Hepatocyte (in vitro differentiated cells): ENCODE data around the gene BMP6. TPM values are rescaled to one million over a fixed set of nuclear protein-coding genes. Genes with fewer than 3 reads are reported as not detected.

Source experiments
- DNase-seq: peaks from one replicate; pipeline ENCODE4 v3.0.0-alpha.2; 2016; ENCODE audit warnings: low spot score
- H2AFZ ChIP-seq: fragments of 200-600 bp; sonication (generic); 2 replicates; pipeline ENCODE4 v1.6.0; 2016; ENCODE audit warnings: antibody characterized with exemption, mild to moderate bottlenecking
- H3K27ac ChIP-seq: fragments of 200-600 bp; sonication (generic); 2 replicates; pipeline ENCODE4 v1.5.1; 2016; ENCODE audit warnings: mild to moderate bottlenecking
- H3K27me3 ChIP-seq: fragments of 200-600 bp; sonication (generic); 2 replicates; pipeline ENCODE4 v1.6.1; 2016
- H3K36me3 ChIP-seq: fragments of 200-600 bp; sonication (generic); replicated peaks from 2 replicates; pipeline ENCODE4 v1.5.1; 2016; ENCODE audit warnings: low read depth; ENCODE audit not compliant: insufficient read depth
- H3K4me1 ChIP-seq: fragments of 200-600 bp; sonication (generic); 2 replicates; pipeline ENCODE4 v1.5.1; 2016; ENCODE audit warnings: mild to moderate bottlenecking, moderate library complexity; ENCODE audit not compliant: insufficient read depth
- H3K4me2 ChIP-seq: fragments of 200-600 bp; sonication (generic); 2 replicates; pipeline ENCODE4 v1.6.0; 2016
- H3K4me3 ChIP-seq: fragments of 200-600 bp; sonication (generic); 2 replicates; pipeline ENCODE4 v1.5.1; 2016; ENCODE audit warnings: mild to moderate bottlenecking
- H3K79me2 ChIP-seq: fragments of 200-600 bp; sonication (generic); 2 replicates; pipeline ENCODE4 v1.6.0; 2017; ENCODE audit warnings: mild to moderate bottlenecking
- H3K9me2 ChIP-seq: fragments of 200-600 bp; sonication (generic); replicated peaks from 2 replicates; pipeline ENCODE4 v1.6.0; 2017; ENCODE audit warnings: mild to moderate bottlenecking; ENCODE audit not compliant: insufficient read depth
- H3K9me3 ChIP-seq: fragments of 200-600 bp; sonication (generic); 2 replicates; pipeline ENCODE4 v1.5.1; 2016; ENCODE audit warnings: low read depth, mild to moderate bottlenecking
- H4K20me1 ChIP-seq: fragments of 200-600 bp; sonication (generic); 2 replicates; pipeline ENCODE4 v1.6.0; 2016; ENCODE audit warnings: mild to moderate bottlenecking; ENCODE audit not compliant: insufficient read depth, poor library complexity, severe bottlenecking
- CTCF ChIP-seq: fragments of 200-600 bp; sonication (generic); IDR thresholded peaks from 2 replicates; pipeline ENCODE4 v1.5.1; 2016; ENCODE audit warnings: antibody characterized with exemption, mild to moderate bottlenecking; ENCODE audit not compliant: poor library complexity
- EZH2 ChIP-seq: fragments of 200-600 bp; sonication (generic); IDR thresholded peaks from 2 replicates; pipeline ENCODE4 v1.6.1; 2016; ENCODE audit warnings: antibody characterized with exemption, mild to moderate bottlenecking, borderline replicate concordance
- EZH2phosphoT487 ChIP-seq: fragments of 200-600 bp; sonication (generic); IDR thresholded peaks from one replicate; pipeline ENCODE4 v1.6.1; 2018; ENCODE audit warnings: antibody characterized with exemption, mild to moderate bottlenecking, low read depth, moderate library complexity; ENCODE audit not compliant: unreplicated experiment, severe bottlenecking
- WGBS: methylation state at CpG from one replicate; pipeline ENCODE4 v1.1.6; 2016; ENCODE audit warnings: low lambda C conversion rate; ENCODE audit errors: missing lambda C conversion rate; 5-methylcytosine and 5-hydroxymethylcytosine counted together
- polyA plus RNA-seq: library from polyadenylated mRNA; unstranded; fragments of >200 nt; fragmentation: Nextera tagmentation; extraction: Ambion mirVana; gene quantifications from 2 replicates; pipeline ENCODE4 v1.2.1, GENCODE V29; 2016
- total RNA-seq: library from RNA; depleted of rRNA; stranded (reverse); fragments of >200 nt; gene quantifications from 2 replicates; pipeline ENCODE4 v1.2.3, GENCODE V29; 2014

The BMP6 gene
- total and polyA plus RNA-seq, 2 experiments from 2014 or later, result 4.0 to 4.3 TPM

- Histone ChIP-seq H2AFZ (no peak overlapping the region), H3K79me2 (no peaks in the 10 kb centered on the region), H3K9me2 (no peaks in the 10 kb centered on the region), H3K36me3 (no peaks in the 10 kb centered on the region), H3K9me3 (no peaks in the 10 kb centered on the region), H4K20me1 (no peaks in the 10 kb centered on the region), H3K4me1 (no peaks in the 10 kb centered on the region), H3K27ac (no peak overlapping the region), H3K4me2 (no peak overlapping the region), H3K4me3 (no peak overlapping the region), H3K27me3 (no peaks in the 10 kb centered on the region)
- TF ChIP-seq CTCF (no peak), EZH2phosphoT487 (no peak), EZH2 (no peak)
- 82% methylated on average over 5 of the region's 5 CpGs for WGBS
- no peak for DNase-seq
Observed at GRCh38 chr6:7917729-7918128, 191.8 kb downstream of the BMP6 start.

- WGBS, result 89% methylated on average over 4 of the region's 4 CpGs
- TF ChIP-seq CTCF, result no peak
- no peak for TF ChIP-seq EZH2phosphoT487
- TF ChIP-seq EZH2, result no peak
Observed at GRCh38 chr6:7918403-7918802, 192.5 kb downstream of the BMP6 start.

GRCh38 chr6:7919871-7920270, 194.0 kb downstream of the BMP6 start:
- H2AFZ ChIP-seq, result no peak overlapping the region
- 54% methylated on average over 8 of the region's 8 CpGs for WGBS
- no peaks in the 10 kb centered on the region for H3K27me3 ChIP-seq
- H3K4me2 ChIP-seq, result no peak overlapping the region
- no peaks in the 10 kb centered on the region for H3K9me2 ChIP-seq
- H3K36me3 ChIP-seq, result no peaks in the 10 kb centered on the region
- H3K9me3 ChIP-seq, result no peaks in the 10 kb centered on the region
- no peaks in the 10 kb centered on the region for H3K79me2 ChIP-seq
- H3K4me1 ChIP-seq, result no peaks in the 10 kb centered on the region
- H3K27ac ChIP-seq, result no peak overlapping the region
- H4K20me1 ChIP-seq, result no peaks in the 10 kb centered on the region
- DNase-seq, result peak; percentile 72
- no peak for TF ChIP-seq CTCF
- no peak for TF ChIP-seq EZH2
- no peak for TF ChIP-seq EZH2phosphoT487
- no peak overlapping the region for H3K4me3 ChIP-seq

More at GRCh38 chr6:7918403-7918802, 192.5 kb downstream of the BMP6 start:
- H3K36me3 ChIP-seq, result no peaks in the 10 kb centered on the region
- no peak overlapping the region for H3K4me3 ChIP-seq
- H3K27ac ChIP-seq, result no peak overlapping the region
- no peaks in the 10 kb centered on the region for H4K20me1 ChIP-seq
- no peaks in the 10 kb centered on the region for H3K27me3 ChIP-seq
- no peaks in the 10 kb centered on the region for H3K4me1 ChIP-seq
- no peaks in the 10 kb centered on the region for H3K79me2 ChIP-seq
- H3K9me2 ChIP-seq, result no peaks in the 10 kb centered on the region
- H3K4me2 ChIP-seq, result no peak overlapping the region
- no peak for DNase-seq
- no peaks in the 10 kb centered on the region for H3K9me3 ChIP-seq
- H2AFZ ChIP-seq, result no peak overlapping the region

- Histone ChIP-seq H3K36me3 (no peaks in the 10 kb centered on the region), H3K4me1 (no peaks in the 10 kb centered on the region), H3K4me3 (no peak overlapping the region), H4K20me1 (no peaks in the 10 kb centered on the region), H3K79me2 (no peaks in the 10 kb centered on the region), H3K27ac (no peak overlapping the region), H3K27me3 (no peaks in the 10 kb centered on the region), H3K9me3 (no peaks in the 10 kb centered on the region), H2AFZ (no peak overlapping the region), H3K9me2 (no peaks in the 10 kb centered on the region), H3K4me2 (no peak overlapping the region)
- TF ChIP-seq EZH2phosphoT487 (no peak), CTCF (no peak)
- DNase-seq, result no peak
- 71% methylated on average over 2 of the region's 2 CpGs for WGBS
Observed at GRCh38 chr6:7920425-7920824, 194.5 kb downstream of the BMP6 start.
